GM12878 (cell line): Measurements from ENCODE around the gene SMAD2.

Source experiments
- CEBPB ChIP-seq, 2 experiments: fragments of 150-350 bp in 1 of 2; IDR thresholded peaks; 2 replicates each; pipeline ENCODE4 v1.6.1; 2012 to 2014; ENCODE audit warnings: low read depth in 2 of 2, low read length in 2 of 2, borderline replicate concordance in 1 of 2, inconsistent platforms in 1 of 2
- CHD4 ChIP-seq: fragments of 200-600 bp; sonication (generic); IDR thresholded peaks from 2 replicates; pipeline ENCODE4 v1.6.1; 2016; ENCODE audit warnings: mild to moderate bottlenecking
- FOXK2 ChIP-seq: fragments of 450-650 bp; IDR thresholded peaks from 2 replicates; pipeline ENCODE4 v1.6.1; 2017; ENCODE audit warnings: mild to moderate bottlenecking, moderate library complexity
- HCFC1 ChIP-seq: fragments of 150-350 bp; IDR thresholded peaks from 2 replicates; pipeline ENCODE4 v1.6.1; 2014; ENCODE audit warnings: low read length
- JUNB ChIP-seq: IDR thresholded peaks from 2 replicates; pipeline ENCODE4 v1.6.1; 2016; ENCODE audit warnings: antibody characterized with exemption, mild to moderate bottlenecking
- KLF5 ChIP-seq: fragments of 450-650 bp; IDR thresholded peaks from 2 replicates; pipeline ENCODE4 v1.6.1; 2014; ENCODE audit warnings: mild to moderate bottlenecking; ENCODE audit not compliant: partially characterized antibody
- MYC ChIP-seq: IDR thresholded peaks from 2 replicates; pipeline ENCODE4 v1.6.1; 2011; ENCODE audit warnings: mild to moderate bottlenecking, low read length, moderate library complexity, inconsistent platforms; ENCODE audit not compliant: insufficient read depth, insufficient replicate concordance, insufficient read length, severe bottlenecking
- NBN ChIP-seq: fragments of 450-650 bp; IDR thresholded peaks from 2 replicates; pipeline ENCODE4 v1.6.1; 2016
- POLR2A ChIP-seq: IDR thresholded peaks from 2 replicates; pipeline ENCODE4 v1.6.1; 2011; ENCODE audit warnings: low read depth, mild to moderate bottlenecking, low read length
- ZZZ3 ChIP-seq: IDR thresholded peaks from 2 replicates; pipeline ENCODE4 v1.6.1; 2011; ENCODE audit warnings: low read depth; ENCODE audit not compliant: control insufficient read depth, insufficient read length
- TF ChIP-seq, protein P1 (sequence below), 3 experiments: IDR thresholded peaks in 2 of 3; conservative IDR thresholded peaks in 1 of 3; 2 replicates each; pipeline ENCODE4 v1.5.1; 2011; ENCODE audit warnings: low read depth in 3 of 3, low read length in 3 of 3, mild to moderate bottlenecking in 3 of 3, control low read depth in 2 of 3, moderate library complexity in 2 of 3, inconsistent platforms in 1 of 3, mixed read lengths in 1 of 3; ENCODE audit not compliant: control insufficient read depth in 2 of 3, insufficient read depth in 1 of 3; ENCODE audit errors: extremely low read depth in 1 of 3
- TF ChIP-seq, protein P2 (sequence below): IDR thresholded peaks from 2 replicates; pipeline ENCODE4 v1.6.1; 2012; ENCODE audit warnings: low read depth, low read length, improper control_type of control experiment
- TF ChIP-seq, protein P3 (sequence below): IDR thresholded peaks from 2 replicates; pipeline ENCODE4 v1.6.1; 2011; ENCODE audit warnings: low read depth, low read length, improper control_type of control experiment, borderline replicate concordance
- TF ChIP-seq, protein P4 (sequence below): IDR thresholded peaks from 2 replicates; pipeline ENCODE4 v1.6.1; 2011; ENCODE audit warnings: mild to moderate bottlenecking, low read depth, low read length, moderate library complexity; ENCODE audit not compliant: insufficient replicate concordance

DNA sequence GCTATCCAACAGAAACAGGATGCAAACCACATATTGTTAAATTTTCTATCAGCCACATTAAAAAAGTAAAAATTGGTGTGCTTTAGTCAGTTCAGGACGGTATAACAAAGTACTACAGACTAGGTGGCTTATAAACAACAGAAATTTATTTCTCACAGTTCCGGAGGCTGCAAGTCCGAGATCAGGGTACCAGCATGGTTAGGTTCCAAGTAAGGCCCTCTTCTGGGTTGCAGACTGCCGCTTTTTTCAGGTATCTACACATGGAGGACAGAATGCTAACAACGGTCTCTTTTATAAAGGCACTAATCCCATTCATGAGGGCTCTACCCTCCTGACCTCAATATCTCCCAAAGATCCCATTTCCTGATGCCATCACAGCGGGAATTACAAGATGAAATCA lies 10.5 kb downstream of the SMAD2 start:
- TF ChIP-seq, protein P1, sequence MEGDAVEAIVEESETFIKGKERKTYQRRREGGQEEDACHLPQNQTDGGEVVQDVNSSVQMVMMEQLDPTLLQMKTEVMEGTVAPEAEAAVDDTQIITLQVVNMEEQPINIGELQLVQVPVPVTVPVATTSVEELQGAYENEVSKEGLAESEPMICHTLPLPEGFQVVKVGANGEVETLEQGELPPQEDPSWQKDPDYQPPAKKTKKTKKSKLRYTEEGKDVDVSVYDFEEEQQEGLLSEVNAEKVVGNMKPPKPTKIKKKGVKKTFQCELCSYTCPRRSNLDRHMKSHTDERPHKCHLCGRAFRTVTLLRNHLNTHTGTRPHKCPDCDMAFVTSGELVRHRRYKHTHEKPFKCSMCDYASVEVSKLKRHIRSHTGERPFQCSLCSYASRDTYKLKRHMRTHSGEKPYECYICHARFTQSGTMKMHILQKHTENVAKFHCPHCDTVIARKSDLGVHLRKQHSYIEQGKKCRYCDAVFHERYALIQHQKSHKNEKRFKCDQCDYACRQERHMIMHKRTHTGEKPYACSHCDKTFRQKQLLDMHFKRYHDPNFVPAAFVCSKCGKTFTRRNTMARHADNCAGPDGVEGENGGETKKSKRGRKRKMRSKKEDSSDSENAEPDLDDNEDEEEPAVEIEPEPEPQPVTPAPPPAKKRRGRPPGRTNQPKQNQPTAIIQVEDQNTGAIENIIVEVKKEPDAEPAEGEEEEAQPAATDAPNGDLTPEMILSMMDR (IDR thresholded peaks at IDR 0.05 in 2 of 3, conservative IDR thresholded peaks at IDR 0.05 in 1 of 3; ENCODE audit: control insufficient read depth in 2 of 3, extremely low read depth in 1 of 3, insufficient read depth in 1 of 3, low read depth in 3 of 3, low read length in 3 of 3) = no peak
- TF ChIP-seq HCFC1 = no peak
- no peak for TF ChIP-seq CEBPB (IDR thresholded peaks at IDR 0.05; ENCODE audit: borderline replicate concordance in 1 of 2, low read depth in 2 of 2, low read length in 2 of 2)
- no peak for TF ChIP-seq FOXK2
- TF ChIP-seq, protein P2, sequence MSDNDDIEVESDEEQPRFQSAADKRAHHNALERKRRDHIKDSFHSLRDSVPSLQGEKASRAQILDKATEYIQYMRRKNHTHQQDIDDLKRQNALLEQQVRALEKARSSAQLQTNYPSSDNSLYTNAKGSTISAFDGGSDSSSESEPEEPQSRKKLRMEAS = no peak
- TF ChIP-seq NBN = no peak
- TF ChIP-seq JUNB = no peak
- TF ChIP-seq POLR2A = no peak
- no peak for TF ChIP-seq MYC
- TF ChIP-seq, protein P3, sequence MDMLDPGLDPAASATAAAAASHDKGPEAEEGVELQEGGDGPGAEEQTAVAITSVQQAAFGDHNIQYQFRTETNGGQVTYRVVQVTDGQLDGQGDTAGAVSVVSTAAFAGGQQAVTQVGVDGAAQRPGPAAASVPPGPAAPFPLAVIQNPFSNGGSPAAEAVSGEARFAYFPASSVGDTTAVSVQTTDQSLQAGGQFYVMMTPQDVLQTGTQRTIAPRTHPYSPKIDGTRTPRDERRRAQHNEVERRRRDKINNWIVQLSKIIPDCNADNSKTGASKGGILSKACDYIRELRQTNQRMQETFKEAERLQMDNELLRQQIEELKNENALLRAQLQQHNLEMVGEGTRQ = no peak
- TF ChIP-seq ZZZ3 = no peak
- no peak for TF ChIP-seq CHD4
- TF ChIP-seq, protein P4, sequence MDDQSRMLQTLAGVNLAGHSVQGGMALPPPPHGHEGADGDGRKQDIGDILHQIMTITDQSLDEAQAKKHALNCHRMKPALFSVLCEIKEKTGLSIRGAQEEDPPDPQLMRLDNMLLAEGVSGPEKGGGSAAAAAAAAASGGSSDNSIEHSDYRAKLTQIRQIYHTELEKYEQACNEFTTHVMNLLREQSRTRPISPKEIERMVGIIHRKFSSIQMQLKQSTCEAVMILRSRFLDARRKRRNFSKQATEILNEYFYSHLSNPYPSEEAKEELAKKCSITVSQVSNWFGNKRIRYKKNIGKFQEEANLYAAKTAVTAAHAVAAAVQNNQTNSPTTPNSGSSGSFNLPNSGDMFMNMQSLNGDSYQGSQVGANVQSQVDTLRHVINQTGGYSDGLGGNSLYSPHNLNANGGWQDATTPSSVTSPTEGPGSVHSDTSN = no peak
- TF ChIP-seq KLF5 = no peak
